Measurements from ENCODE around the gene OLR1.

DNA sequence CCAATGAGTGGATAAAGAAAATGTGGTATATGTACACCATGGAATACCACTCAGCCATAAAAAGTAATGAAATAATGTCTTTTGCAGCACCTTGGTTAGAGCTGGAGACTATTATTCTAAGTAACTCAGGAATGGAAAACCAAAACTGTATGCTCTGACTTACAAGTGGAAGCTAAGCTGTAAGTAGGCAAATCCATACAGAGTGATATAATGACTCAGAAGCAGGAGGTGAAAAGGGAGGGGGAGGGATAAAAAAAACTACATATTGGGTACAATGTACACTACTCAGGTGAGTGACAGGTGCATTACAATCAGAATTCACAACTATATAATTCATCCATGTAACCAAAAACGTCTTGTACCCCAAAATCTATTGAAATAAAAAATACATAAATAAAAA lies 58.0 kb downstream of the OLR1 start:
- TF ChIP-seq, protein P1, sequence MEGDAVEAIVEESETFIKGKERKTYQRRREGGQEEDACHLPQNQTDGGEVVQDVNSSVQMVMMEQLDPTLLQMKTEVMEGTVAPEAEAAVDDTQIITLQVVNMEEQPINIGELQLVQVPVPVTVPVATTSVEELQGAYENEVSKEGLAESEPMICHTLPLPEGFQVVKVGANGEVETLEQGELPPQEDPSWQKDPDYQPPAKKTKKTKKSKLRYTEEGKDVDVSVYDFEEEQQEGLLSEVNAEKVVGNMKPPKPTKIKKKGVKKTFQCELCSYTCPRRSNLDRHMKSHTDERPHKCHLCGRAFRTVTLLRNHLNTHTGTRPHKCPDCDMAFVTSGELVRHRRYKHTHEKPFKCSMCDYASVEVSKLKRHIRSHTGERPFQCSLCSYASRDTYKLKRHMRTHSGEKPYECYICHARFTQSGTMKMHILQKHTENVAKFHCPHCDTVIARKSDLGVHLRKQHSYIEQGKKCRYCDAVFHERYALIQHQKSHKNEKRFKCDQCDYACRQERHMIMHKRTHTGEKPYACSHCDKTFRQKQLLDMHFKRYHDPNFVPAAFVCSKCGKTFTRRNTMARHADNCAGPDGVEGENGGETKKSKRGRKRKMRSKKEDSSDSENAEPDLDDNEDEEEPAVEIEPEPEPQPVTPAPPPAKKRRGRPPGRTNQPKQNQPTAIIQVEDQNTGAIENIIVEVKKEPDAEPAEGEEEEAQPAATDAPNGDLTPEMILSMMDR (IDR thresholded peaks at IDR 0.05; ENCODE audit: insufficient read depth, low read depth, low read length) = no peak
- TF ChIP-seq EZH2 (IDR thresholded peaks at IDR 0.05; ENCODE audit: insufficient read depth, low read length) = no peak
